Type B pancreatic cell (in vitro differentiated cells): Measurements from ENCODE around the gene OSBPL2. TPM values are rescaled to one million over a fixed set of nuclear protein-coding genes. Genes with fewer than 3 reads are reported as not detected.

Experiments used
- microRNA-seq: library from miRNA; unstranded; fragments of <30 nt; microRNA quantifications from one replicate; pipeline ENCODE4, GENCODE V29; 2020
- total RNA-seq: library from RNA; stranded (reverse); gene quantifications from 2 replicates; pipeline ENCODE4 v1.2.1, GENCODE V29; 2021; ENCODE audit warnings: low replicate concordance

OSBPL2 gene
- total RNA-seq, 1 donor from 2014 or later: 43.7 TPM

Small RNA genes lying within 50 kb of the gene (microRNA-seq; reads per million reads assigned to microRNA genes)
- gene MIR4758: 1.9 reads per million

Other genes starting within 250 kb of the OSBPL2 start
- gene TAF4, start 172.6 kb upstream of the OSBPL2 start, total RNA-seq: 18.5 and 22.2 TPM in 2 replicates
- gene LSM14B, start 116.0 kb upstream of the OSBPL2 start, total RNA-seq: 45.6 and 66.3 TPM in 2 replicates
- gene PSMA7, start 95.1 kb upstream of the OSBPL2 start, total RNA-seq: 207 and 236 TPM in 2 replicates
- 20.5 and 25.5 TPM in 2 replicates for gene SS18L1, start 94.8 kb upstream of the OSBPL2 start, total RNA-seq
- 35.6 and 37.4 TPM in 2 replicates for gene MTG2, start 55.5 kb upstream of the OSBPL2 start, total RNA-seq
- 0.24 and 0.53 TPM in 2 replicates for gene HRH3, start 18.2 kb upstream of the OSBPL2 start, total RNA-seq
- 67.2 and 71.5 TPM in 2 replicates for gene ADRM1, start 64.5 kb downstream of the OSBPL2 start, total RNA-seq
- 246 and 611 TPM in 2 replicates for gene LAMA5, start 128.8 kb downstream of the OSBPL2 start, total RNA-seq
- gene RPS21, start 148.6 kb downstream of the OSBPL2 start, total RNA-seq: 1,432 and 1,737 TPM in 2 replicates
- gene CABLES2, start 168.8 kb downstream of the OSBPL2 start, total RNA-seq: 11.7 and 18.4 TPM in 2 replicates
- gene RBBP8NL, start 189.0 kb downstream of the OSBPL2 start, total RNA-seq: 7.3 and 17.9 TPM in 2 replicates
- 10.8 and 12.8 TPM in 2 replicates for gene GATA5, start 237.5 kb downstream of the OSBPL2 start, total RNA-seq